ENCODE results near the gene CIART. TPM values are rescaled to one million over a fixed set of nuclear protein-coding genes. Genes with fewer than 3 reads are reported as not detected.

The CIART gene, protein sequence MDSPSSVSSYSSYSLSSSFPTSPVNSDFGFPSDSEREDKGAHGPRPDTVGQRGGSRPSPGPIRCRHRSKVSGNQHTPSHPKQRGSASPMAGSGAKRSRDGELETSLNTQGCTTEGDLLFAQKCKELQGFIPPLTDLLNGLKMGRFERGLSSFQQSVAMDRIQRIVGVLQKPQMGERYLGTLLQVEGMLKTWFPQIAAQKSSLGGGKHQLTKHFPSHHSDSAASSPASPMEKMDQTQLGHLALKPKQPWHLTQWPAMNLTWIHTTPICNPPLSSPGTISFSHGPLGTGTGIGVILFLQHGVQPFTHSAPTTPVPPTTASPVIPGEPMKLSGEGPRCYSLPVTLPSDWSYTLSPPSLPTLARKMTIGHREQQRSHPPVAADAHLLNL
- total RNA-seq, result 0.74 and 1.0 TPM in 2 replicates

DNA sequence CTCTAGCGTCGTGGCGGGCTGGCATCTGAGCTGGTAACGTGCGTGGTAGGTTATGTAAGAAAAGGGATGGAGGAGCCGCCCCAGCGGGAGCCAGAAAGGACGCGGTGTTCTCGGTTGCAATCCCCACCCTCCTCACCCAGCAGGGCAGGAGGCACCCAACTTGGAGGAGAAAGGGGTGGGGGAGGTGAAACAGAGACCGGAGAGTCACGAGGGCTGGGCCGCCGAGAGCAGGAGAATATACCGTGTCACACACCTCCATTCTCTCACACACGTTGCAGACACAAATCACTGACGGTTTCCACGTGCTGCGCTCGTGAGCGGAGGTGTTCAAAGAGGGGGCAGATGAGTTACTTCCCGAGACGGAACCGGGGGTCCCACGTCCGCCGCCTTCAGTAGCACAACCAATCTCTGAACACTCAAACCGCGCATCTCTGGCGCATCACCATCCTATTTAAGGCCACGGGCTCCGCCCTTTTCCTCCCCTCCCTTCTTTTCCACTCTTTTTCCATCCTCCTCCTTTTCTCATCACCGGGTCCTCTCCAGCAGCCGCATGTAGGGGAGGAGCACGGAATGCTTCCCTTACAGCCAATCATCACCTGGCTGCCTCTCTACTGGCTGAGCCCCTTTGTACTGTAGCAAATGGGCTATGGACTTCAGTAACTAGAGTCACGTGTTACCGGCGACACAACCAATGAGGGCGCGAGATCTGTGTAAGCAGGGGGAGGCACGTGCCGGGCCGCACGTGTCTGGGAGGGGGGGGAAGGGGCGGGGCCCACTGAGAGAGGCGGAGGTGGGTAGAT, at the start of gene CIART:
TSS of gene CIART (plus strand) at position 797 of the 800 bp plus-strand sequence. CDS start 714 bp downstream, outside the sequence.

DNA sequence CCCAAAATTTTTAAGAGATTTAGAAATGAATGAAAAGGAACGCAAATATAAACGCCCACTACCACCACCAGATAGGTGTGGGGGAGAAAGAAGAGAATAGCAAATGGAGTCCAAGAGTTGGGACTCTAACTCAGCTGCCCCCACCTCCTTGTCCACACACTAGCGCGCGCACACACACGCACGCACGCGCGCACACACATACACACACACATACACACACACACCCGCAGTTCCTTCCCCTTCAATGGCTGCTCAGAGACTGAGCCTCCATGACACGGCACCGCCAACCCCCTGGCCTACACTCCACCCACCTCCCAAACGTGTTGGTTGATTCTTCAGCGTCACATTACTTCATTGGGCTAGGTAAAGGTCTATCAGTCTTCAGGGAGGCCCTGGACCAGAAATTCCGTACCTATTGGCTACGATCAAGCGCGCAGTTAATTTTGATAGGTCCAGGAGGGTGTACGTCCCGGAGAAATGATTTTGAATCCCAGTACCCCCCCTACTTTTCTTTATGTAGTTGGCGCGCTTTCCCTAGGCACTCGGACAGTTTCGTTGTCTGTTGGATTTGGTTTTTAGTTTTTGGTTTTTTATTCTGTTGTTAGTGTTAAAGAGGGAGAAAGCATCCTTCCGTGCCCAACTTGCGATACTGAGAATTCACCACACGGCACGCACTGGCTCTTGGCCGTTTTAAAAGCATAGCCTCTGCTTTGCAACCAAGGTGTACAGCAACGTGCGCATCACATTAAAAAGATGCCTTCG, 46.3 kb upstream of the CIART start, which contains the start of gene ANP32E:
TSS of gene ANP32E (minus strand) at position 261 of the 762 bp plus-strand sequence. CDS start 326 bp downstream, outside the sequence.

DNA sequence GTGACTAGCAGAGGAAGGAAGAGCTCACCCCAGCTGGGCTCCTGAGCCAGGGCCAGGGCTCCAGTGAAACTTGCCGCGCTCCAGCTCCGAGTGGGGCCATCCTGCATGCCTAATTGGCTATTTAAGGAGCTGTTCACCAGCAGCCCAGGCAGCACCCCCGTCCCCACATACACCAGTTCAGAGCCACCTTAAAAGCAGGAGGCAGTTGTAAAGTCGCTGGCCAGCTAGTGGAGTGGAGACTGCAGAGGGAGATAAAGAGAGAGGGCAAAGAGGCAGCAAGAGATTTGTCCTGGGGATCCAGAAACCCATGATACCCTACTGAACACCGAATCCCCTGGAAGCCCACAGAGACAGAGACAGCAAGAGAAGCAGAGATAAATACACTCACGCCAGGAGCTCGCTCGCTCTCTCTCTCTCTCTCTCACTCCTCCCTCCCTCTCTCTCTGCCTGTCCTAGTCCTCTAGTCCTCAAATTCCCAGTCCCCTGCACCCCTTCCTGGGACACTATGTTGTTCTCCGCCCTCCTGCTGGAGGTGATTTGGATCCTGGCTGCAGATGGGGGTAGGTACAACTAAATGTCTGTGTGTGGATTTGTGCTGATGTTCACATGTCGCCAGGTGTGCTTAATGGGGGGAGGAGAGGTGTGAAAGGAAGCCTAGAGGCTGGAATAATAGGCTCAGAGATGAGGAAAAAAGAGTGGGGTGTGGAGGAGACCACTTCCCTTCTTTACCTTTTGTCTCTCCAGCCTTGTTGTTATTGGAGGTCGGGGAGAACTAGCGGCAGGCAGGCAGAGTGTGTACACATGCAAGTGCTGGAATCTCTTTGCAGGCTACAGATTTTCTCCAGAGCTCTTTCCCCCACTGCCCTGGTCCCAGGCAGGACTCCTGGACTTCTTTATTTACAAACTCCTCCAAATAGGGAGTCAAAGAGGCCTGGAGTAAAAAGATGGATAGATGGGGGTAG, 24.4 kb upstream of the CIART start, which contains the start of gene CA14:
TSS of gene CA14 (plus strand) at position 151 of the 962 bp plus-strand sequence. CDS start at position 506, 355 bp downstream.

DNA sequence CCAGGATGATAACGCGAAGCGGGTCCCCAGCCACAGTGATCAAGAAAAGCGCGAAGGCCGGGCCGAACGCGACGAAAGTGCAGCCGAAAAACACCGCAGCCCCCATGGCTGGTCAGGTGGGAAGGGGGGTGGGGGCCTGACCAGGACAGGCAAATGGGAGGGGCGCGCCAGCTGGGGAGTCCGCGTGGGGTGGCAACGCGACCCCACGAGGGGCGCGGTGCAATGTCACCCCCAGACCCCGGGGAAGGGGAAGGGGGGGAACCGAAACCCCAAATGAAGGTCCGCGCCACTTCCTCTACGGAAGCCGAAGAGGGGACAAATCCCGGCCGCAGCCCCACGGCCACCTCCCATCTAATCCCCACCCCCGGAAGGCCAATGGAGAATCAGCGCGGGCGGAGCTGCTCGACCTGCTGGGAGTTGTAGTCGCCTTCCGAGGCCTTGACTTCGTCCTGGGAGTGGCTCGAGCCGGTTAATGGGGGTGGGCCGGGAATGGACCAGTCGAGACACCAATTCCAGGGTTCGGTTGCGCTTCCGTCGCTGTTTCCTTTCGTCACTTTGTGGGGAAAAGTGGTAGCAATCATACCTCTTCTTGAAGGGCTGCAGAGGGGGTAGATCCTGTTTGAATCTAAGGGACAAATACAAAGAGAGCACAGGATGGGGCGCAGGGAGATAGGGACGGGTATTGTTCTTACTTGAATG, 13.5 kb upstream of the CIART start, which contains the start of gene APH1A:
TSS of gene APH1A (minus strand) at position 312 of the 699 bp plus-strand sequence. CDS start at position 106, 206 bp downstream.

DNA sequence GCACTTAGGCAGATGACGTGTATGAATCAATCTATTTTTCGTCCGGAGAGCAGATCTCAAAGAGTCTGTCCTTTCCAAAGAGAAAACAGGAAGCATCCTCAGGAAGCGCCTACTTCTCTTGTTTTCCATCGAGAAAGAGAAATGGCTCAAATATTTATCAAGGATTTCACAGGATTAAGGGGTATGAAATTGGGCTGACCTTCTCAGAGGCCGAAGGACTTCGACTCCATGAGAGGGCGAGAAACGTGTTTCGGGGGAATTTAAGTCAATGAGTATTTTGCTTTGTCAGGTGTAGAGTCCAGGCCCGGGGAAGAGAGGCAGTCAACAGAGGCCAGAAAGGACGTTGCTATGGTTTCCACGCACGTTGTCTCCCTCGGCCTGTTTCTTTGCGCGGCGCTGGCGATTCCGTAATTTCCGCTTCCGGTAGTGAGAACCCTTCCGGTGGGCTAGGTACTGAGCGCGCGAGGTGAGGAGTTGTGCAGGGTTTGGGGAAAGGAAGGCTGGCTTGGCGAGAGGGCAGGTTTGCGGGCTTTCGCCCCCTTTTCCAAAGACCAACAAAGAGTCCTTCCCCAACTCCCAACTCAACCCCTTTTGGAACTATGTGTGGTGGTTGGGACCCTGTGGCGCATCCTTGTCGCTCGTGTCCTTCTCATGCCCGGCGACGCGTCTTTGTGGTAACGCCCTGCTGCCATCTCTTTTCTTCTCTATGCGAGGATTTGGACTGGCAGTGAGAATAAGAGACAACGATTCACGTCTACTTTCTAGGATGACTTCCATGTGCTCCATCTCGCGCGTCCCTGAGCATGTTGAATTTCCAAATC, 11.3 kb downstream of the CIART start, which contains the start of gene MRPS21:
TSS of gene MRPS21 (plus strand) at position 429 of the 821 bp plus-strand sequence. CDS start 506 bp downstream, outside the sequence.

Other genes starting within 250 kb of the CIART start
- 25.1 and 29.1 TPM in 2 replicates for gene VPS45, start 214.8 kb upstream of the CIART start, total RNA-seq
- gene PLEKHO1, start 132.6 kb upstream of the CIART start, total RNA-seq, result 52.3 and 57.8 TPM in 2 replicates
- gene ANP32E, start 46.4 kb upstream of the CIART start, total RNA-seq, result 25.3 and 31.3 TPM in 2 replicates
- gene CA14, start 24.8 kb upstream of the CIART start, total RNA-seq, result not detected in 2 replicates
- gene APH1A, start 13.5 kb upstream of the CIART start, total RNA-seq, result 109 and 111 TPM in 2 replicates
- gene C1orf54, start 9.8 kb upstream of the CIART start, total RNA-seq, result 5.5 and 9.5 TPM in 2 replicates
- 74.6 and 85.2 TPM in 2 replicates for gene MRPS21, start 11.3 kb downstream of the CIART start, total RNA-seq
- 28.4 and 29.8 TPM in 2 replicates for gene PRPF3, start 39.0 kb downstream of the CIART start, total RNA-seq
- gene RPRD2, start 81.6 kb downstream of the CIART start, total RNA-seq, result 6.8 and 8.2 TPM in 2 replicates
- 22.0 and 27.2 TPM in 2 replicates for gene TARS2, start 204.9 kb downstream of the CIART start, total RNA-seq
- 44.2 and 44.6 TPM in 2 replicates for gene ECM1, start 225.6 kb downstream of the CIART start, total RNA-seq
- gene FALEC, start 233.2 kb downstream of the CIART start, total RNA-seq, result not detected in 2 replicates